Measurements from ENCODE around the gene THADA. TPM values are rescaled to one million over a fixed set of nuclear protein-coding genes. Genes with fewer than 3 reads are reported as not detected.

THADA gene
- polyA plus RNA-seq, 1 experiment, result 21.6 TPM

DNA sequence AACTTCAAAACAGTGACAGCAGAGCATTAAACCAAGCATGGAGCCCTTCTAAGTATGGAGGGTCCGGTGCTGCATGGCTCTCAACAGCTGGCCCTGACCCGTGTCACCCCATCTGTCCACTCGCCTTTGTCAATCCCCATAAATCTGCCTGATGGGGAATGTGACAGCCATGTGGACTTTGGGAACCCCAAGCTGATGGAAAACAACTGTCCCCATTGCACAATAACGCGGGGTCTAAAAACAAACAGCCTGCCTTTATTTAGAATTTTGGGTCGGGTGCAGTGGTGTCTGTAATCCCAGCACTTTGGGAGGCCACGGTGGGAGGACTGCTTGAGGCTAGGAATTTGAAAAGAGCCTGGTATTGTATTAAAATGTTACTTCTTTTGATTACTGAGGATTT, 17.1 kb upstream of the THADA start:
- TF ChIP-seq, protein P1, sequence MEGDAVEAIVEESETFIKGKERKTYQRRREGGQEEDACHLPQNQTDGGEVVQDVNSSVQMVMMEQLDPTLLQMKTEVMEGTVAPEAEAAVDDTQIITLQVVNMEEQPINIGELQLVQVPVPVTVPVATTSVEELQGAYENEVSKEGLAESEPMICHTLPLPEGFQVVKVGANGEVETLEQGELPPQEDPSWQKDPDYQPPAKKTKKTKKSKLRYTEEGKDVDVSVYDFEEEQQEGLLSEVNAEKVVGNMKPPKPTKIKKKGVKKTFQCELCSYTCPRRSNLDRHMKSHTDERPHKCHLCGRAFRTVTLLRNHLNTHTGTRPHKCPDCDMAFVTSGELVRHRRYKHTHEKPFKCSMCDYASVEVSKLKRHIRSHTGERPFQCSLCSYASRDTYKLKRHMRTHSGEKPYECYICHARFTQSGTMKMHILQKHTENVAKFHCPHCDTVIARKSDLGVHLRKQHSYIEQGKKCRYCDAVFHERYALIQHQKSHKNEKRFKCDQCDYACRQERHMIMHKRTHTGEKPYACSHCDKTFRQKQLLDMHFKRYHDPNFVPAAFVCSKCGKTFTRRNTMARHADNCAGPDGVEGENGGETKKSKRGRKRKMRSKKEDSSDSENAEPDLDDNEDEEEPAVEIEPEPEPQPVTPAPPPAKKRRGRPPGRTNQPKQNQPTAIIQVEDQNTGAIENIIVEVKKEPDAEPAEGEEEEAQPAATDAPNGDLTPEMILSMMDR (IDR thresholded peaks at IDR 0.05; ENCODE audit: insufficient read depth, low read depth, low read length), result no peak
- ChIA-PET POLR2A (no interaction called here), CTCF (interaction anchor here (0.7 to 1.8 kb wide), 5 partner anchors 20 to 223 kb away, joined by 3 to 5 read pairs (median 3); no protein-coding TSS in a partner anchor)
- H3K36me3 ChIP-seq (ENCODE audit: control insufficient read depth, insufficient read depth, low read length), result no peaks in the 10 kb centered on the region
- DNase-seq (ENCODE audit: low read depth), result no peak
- no peak overlapping the region for H3K4me3 ChIP-seq (ENCODE audit: low read depth, low read length)
- H3K27me3 ChIP-seq (ENCODE audit: control insufficient read depth, insufficient read depth, low read length), result peaks cover 2% of the 10 kb centered on the region; the same call in 1 of the 2 replicates

DNA sequence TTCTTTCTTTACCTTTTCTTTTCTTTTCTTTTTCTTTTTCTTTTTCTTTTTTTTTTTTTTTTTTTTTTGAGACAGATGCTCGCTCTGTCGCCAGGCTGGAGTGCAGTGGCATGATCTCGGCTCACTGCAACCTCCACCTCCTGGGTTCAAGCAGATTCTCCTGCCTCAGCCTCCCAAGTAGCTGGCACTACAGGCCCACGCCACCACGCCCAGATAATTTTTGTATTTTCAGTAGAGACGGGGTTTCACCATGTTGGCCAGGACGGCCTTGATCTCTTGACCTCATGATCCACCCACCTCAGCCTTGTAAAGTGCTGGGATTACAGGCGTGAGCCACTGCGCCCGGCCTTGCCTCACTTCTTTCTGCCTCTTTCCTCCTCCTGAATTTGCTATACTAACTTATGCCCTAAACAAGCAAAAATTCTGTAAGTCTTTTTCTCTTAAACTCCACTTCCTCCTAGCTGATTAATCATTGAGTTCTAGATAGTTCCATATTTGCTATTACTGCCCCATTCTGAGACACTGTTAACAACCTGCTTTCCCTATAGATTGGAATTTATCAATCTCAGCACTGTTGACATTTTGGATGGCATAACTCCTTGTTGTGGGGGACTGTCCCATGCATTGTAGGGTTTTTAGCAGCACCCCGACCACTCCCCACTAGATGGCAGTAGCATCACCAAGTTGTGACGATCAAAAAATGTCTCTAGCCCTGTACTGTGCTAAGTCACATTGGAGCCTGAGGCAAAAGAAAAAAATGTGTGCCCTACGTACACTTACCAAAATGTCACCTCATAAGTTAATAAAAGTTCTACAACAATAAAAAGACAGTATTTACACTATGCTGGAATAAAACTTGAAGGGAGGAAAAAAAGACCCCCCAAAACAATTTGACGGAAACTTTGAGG, 16.4 kb upstream of the THADA start:
- ChIA-PET POLR2A (no interaction called here), CTCF (interaction anchor here (0.7 to 4.7 kb wide), 8 partner anchors 14 to 332 kb away, joined by 3 to 39 read pairs (median 4); partner anchors contain the start of gene THADA)
- TF ChIP-seq, protein P1 (IDR thresholded peaks at IDR 0.05; ENCODE audit: insufficient read depth, low read depth, low read length), result peak; percentile 86
- H3K27me3 ChIP-seq (ENCODE audit: control insufficient read depth, insufficient read depth, low read length), result peaks cover 2% of the 10 kb centered on the region; the same call in 1 of the 2 replicates
- no peak for DNase-seq (ENCODE audit: low read depth)
- no peaks in the 10 kb centered on the region for H3K36me3 ChIP-seq (ENCODE audit: control insufficient read depth, insufficient read depth, low read length)
- no peak overlapping the region for H3K4me3 ChIP-seq (ENCODE audit: low read depth, low read length)

DNA sequence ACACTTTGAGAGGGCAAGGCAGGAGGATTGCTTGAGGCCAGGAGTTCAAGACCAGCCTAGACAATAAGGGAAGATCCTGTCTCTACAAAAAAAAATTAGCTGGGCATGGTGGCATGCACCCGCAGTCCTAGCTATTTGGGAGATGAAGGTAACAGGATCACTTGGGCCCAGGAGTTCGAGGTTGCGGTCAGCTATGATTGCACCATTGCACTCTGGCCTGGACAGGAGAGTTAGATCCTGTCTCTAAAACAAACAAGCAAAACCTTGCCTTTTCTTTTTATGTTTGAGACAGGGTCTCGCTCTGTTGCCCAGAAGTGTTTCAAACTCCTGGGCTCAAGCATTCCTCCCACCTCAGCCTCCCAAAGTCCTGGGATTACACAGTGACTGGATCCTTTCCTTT, 14.5 kb upstream of the THADA start:
- CTCF ChIA-PET, result interaction anchor here (0.7 to 4.7 kb wide), 9 partner anchors 12 to 787 kb away, joined by 3 to 39 read pairs (median 4); partner anchors contain the start of genes DYNC2LI1 and THADA
- H3K4me3 ChIP-seq (ENCODE audit: low read depth, low read length), result no peak overlapping the region
- H3K36me3 ChIP-seq (ENCODE audit: control insufficient read depth, insufficient read depth, low read length), result no peaks in the 10 kb centered on the region
- POLR2A ChIA-PET, result no interaction called here
- DNase-seq (ENCODE audit: low read depth), result no peak
- TF ChIP-seq, protein P1 (IDR thresholded peaks at IDR 0.05; ENCODE audit: insufficient read depth, low read depth, low read length), result no peak
- peaks cover 2% of the 10 kb centered on the region; the same call in 1 of the 2 replicates for H3K27me3 ChIP-seq (ENCODE audit: control insufficient read depth, insufficient read depth, low read length)

DNA sequence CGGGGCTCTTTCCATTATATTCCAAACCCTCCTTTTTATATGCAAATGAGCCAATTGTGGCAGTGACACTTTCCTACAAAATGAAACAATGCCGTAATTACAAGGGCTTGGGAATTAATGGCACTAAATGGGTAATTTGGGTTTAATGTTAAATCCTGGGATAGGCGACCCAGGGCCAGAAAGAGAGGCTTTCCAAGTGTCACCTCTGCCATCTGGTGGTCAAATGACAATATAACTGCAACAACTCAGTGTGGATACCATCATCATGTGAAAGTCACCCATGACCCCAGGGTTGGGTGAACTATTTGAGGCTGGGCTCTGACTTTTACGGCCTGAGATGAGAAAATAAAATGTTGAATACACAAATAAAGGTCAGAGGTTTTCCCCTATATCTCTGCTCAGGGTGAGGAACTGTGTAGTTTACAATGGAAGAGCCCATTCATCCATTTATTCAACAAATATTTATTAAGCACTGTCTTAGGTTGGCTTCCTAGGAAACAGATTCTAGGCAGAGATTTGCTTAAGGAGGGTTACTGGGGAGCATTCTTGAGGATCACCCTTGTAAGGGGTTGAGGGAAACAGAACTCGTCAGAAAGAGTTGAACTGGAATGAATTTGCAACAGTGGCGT, 13.6 kb upstream of the THADA start:
- CTCF ChIA-PET, result interaction anchor here (0.7 to 4.7 kb wide), 8 partner anchors 11 to 786 kb away, joined by 3 to 39 read pairs (median 4); partner anchors contain the start of gene THADA
- DNase-seq (ENCODE audit: low read depth), result no peak
- POLR2A ChIA-PET, result no interaction called here
- Histone ChIP-seq H3K4me3 (ENCODE audit: low read depth, low read length) (no peak overlapping the region), H3K36me3 (ENCODE audit: control insufficient read depth, insufficient read depth, low read length) (no peaks in the 10 kb centered on the region), H3K27me3 (ENCODE audit: control insufficient read depth, insufficient read depth, low read length) (peaks cover 2% of the 10 kb centered on the region; the same call in 1 of the 2 replicates)
- TF ChIP-seq, protein P1 (IDR thresholded peaks at IDR 0.05; ENCODE audit: insufficient read depth, low read depth, low read length), result peak; percentile 63

DNA sequence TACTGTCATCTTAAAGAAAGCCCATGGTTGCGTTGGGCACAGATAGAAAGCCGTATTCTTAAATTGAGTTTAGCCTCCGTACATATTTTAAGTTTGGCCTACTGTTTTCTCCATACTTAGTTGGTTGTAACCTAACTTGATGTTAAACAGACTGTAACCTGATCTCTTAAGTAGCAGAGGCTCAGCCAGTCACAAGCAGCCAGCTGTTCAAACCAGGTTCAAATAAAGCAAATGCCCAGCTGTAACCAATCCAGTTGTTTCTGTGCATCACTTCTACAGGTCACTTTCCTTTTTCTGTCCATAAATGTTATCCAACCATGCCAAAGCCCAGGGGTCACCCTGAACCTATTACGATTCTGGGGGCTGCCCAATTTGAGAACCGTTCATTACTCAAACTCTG, 10.0 kb upstream of the THADA start:
- no peak for DNase-seq (ENCODE audit: low read depth)
- H3K36me3 ChIP-seq (ENCODE audit: control insufficient read depth, insufficient read depth, low read length), result no peaks in the 10 kb centered on the region
- TF ChIP-seq, protein P1 (IDR thresholded peaks at IDR 0.05; ENCODE audit: insufficient read depth, low read depth, low read length), result no peak
- ChIA-PET CTCF (interaction anchor here (1.4 to 2.0 kb wide), 3 partner anchors 9 to 778 kb away, joined by 3 to 8 read pairs (median 4); no protein-coding TSS in a partner anchor), POLR2A (no interaction called here)
- no peak overlapping the region for H3K4me3 ChIP-seq (ENCODE audit: low read depth, low read length)
- H3K27me3 ChIP-seq (ENCODE audit: control insufficient read depth, insufficient read depth, low read length), result no peaks in the 10 kb centered on the region

Measured in BJ (cell line).